ENCODE measurements around the gene TLCD1.

Gene TLCD1

GRCh38 chr17:28744972-28745785 is 19.1 kb upstream of the TLCD1 start:
- Histone ChIP-seq H3K9me3 (ENCODE audit: control insufficient read depth, low read length) (no peaks in the 10 kb centered on the region), H3K36me3 (ENCODE audit: control insufficient read depth, insufficient read depth, low read length, severe bottlenecking) (peaks cover 23% of the 10 kb centered on the region), H3K4me3 (ENCODE audit: low read length) (peak overlapping the region; percentile 84), H3K27me3 (replicated peaks; ENCODE audit: control insufficient read depth, insufficient read depth, low read length) (no peaks in the 10 kb centered on the region), H3K9ac (ENCODE audit: low read length) (peak overlapping the region; percentile 87), H3K4me1 (ENCODE audit: control insufficient read depth, insufficient read depth, low read length) (peaks cover 30% of the 10 kb centered on the region)
- DNase-seq (ENCODE audit: low read depth): peak; percentile 74

- peaks cover 30% of the 10 kb centered on the region for H3K4me1 ChIP-seq (ENCODE audit: control insufficient read depth, insufficient read depth, low read length)
- peaks cover 22% of the 10 kb centered on the region for H3K36me3 ChIP-seq (ENCODE audit: control insufficient read depth, insufficient read depth, low read length, severe bottlenecking)
- peak; percentile 64 for DNase-seq (ENCODE audit: low read depth)
- peak overlapping the region; percentile 87 for H3K9ac ChIP-seq (ENCODE audit: low read length)
- H3K9me3 ChIP-seq (ENCODE audit: control insufficient read depth, low read length): no peaks in the 10 kb centered on the region
- no peaks in the 10 kb centered on the region for H3K27me3 ChIP-seq (replicated peaks; ENCODE audit: control insufficient read depth, insufficient read depth, low read length)
- peak overlapping the region; percentile 84 for H3K4me3 ChIP-seq (ENCODE audit: low read length)
These were observed 18.3 kb upstream of the TLCD1 start for GRCh38 chr17:28744104-28744971.

DNA sequence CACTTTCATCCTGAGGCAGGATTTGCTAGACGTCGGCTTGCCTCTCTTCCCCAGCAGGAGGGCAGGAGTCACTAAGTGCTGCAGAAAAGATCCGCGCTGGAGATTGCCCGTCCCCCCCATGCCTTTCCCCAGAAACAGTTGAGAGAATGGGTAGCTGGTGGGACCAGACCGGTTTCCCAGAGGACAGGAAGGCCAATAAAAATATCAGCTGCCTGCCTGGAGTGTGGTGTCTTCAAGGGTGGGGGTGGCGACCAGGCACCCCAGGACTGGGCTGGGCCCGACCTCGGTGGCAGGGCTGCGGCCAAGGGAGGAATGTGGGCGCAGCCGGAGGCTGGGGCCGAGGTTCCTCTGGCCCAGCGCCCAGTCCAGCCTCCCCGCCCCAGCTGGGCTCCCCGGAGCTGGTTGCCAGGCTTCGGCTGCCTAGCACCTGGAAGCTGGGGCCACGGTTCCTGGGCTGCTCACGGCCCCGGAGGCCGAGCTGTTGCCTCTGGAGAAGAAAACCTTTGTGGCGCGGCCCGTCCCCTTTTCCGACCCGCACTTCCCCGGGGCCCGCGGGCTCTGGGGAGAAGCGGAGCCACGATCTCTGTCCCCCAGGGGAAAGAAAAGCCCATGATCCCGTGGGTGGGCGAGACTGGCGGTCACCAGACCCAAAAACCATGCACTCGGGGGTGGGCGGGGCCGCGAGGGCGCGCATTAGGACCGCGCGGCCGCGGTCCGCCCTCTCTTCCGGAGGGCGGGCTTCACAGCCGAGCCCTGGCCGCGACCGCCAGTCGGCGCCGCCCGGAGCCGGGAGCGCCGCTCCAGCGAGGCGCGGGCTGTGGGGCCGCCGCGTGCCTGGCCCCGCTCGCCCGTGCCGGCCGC is 17.4 kb upstream of the TLCD1 start, which contains the start of gene TRAF4:
TRAF4 (plus strand) TSS at position 769 of the 861 bp plus-strand sequence. CDS start 102 bp downstream, outside the sequence.
- DNase-seq (ENCODE audit: low read depth): peak; percentile 94
- H3K27me3 ChIP-seq (replicated peaks; ENCODE audit: control insufficient read depth, insufficient read depth, low read length): no peaks in the 10 kb centered on the region
- H3K36me3 ChIP-seq (ENCODE audit: control insufficient read depth, insufficient read depth, low read length, severe bottlenecking): peaks cover 19% of the 10 kb centered on the region
- H3K4me3 ChIP-seq (ENCODE audit: low read length): peak within 1 kb of the TSS; percentile 84
- H3K9ac ChIP-seq (ENCODE audit: low read length): peak within 1 kb of the TSS; percentile 87
- no peaks in the 10 kb centered on the region for H3K9me3 ChIP-seq (ENCODE audit: control insufficient read depth, low read length)
- peaks cover 30% of the 10 kb centered on the region for H3K4me1 ChIP-seq (ENCODE audit: control insufficient read depth, insufficient read depth, low read length)

- Histone ChIP-seq H3K9me3 (ENCODE audit: control insufficient read depth, low read length) (no peaks in the 10 kb centered on the region), H3K9ac (ENCODE audit: low read length) (peak overlapping the region; percentile 20), H3K27me3 (replicated peaks; ENCODE audit: control insufficient read depth, insufficient read depth, low read length) (no peaks in the 10 kb centered on the region), H3K36me3 (ENCODE audit: control insufficient read depth, insufficient read depth, low read length, severe bottlenecking) (peaks cover 4% of the 10 kb centered on the region), H3K4me1 (ENCODE audit: control insufficient read depth, insufficient read depth, low read length) (peaks cover 23% of the 10 kb centered on the region), H3K4me3 (ENCODE audit: low read length) (no peak overlapping the region)
- DNase-seq (ENCODE audit: low read depth): no peak
These were observed 15.6 kb upstream of the TLCD1 start for GRCh38 chr17:28741358-28742349.

DNA sequence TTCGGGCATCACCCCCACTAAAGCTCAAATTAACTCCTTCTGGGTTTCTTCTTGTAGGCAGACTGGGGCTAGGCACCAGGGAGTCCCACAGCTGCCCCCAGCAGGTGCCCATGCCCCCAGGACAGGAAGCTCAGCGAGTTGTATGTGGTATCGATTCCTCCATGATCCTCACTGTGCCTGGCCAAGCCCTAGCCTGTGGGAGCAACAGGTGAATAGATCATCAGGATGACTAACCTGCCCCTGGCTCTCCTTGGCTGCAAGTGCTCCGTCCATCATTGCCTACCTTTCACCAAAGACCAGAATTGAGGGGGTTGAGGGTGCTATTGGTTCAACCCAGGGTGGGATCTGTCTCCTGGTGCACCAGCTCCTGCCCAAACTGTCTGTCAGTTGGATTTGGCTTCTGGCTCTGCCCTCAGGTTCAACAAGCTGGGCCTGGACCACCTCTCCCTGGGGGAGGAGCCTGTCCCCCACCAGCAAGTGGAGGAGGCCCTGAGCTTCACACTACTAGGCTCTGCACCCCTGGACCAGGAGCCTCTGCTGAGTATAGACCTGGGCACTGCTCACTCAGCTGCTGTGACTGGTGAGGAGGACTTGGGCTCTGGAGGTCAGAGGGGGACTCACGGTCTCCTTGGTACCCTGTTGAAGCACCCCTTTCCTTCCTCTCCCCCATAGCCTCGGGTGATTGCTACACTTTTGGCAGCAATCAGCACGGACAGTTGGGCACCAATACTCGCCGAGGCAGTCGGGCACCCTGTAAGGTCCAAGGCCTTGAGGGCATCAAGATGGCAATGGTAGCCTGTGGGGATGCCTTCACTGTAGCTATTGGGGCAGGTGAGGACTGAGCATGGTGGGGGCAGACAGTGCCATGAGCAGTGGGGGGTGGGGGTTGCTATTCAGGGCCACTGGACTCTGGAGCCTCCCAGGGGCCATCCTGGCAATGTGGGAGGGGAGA is 14.6 kb upstream of the TLCD1 start:
- no peak for DNase-seq (ENCODE audit: low read depth)
- peaks cover 14% of the 10 kb centered on the region for H3K4me1 ChIP-seq (ENCODE audit: control insufficient read depth, insufficient read depth, low read length)
- H3K36me3 ChIP-seq (ENCODE audit: control insufficient read depth, insufficient read depth, low read length, severe bottlenecking): peaks cover 4% of the 10 kb centered on the region
- H3K9ac ChIP-seq (ENCODE audit: low read length): no peak overlapping the region
- no peaks in the 10 kb centered on the region for H3K27me3 ChIP-seq (replicated peaks; ENCODE audit: control insufficient read depth, insufficient read depth, low read length)
- H3K9me3 ChIP-seq (ENCODE audit: control insufficient read depth, low read length): no peaks in the 10 kb centered on the region
- no peak overlapping the region for H3K4me3 ChIP-seq (ENCODE audit: low read length)

- Histone ChIP-seq H3K9me3 (ENCODE audit: control insufficient read depth, low read length) (no peaks in the 10 kb centered on the region), H3K4me3 (ENCODE audit: low read length) (no peak overlapping the region), H3K4me1 (ENCODE audit: control insufficient read depth, insufficient read depth, low read length) (peaks cover 10% of the 10 kb centered on the region), H3K9ac (ENCODE audit: low read length) (no peak overlapping the region), H3K27me3 (replicated peaks; ENCODE audit: control insufficient read depth, insufficient read depth, low read length) (no peaks in the 10 kb centered on the region), H3K36me3 (ENCODE audit: control insufficient read depth, insufficient read depth, low read length, severe bottlenecking) (peaks cover 9% of the 10 kb centered on the region)
- no peak for DNase-seq (ENCODE audit: low read depth)
These were observed 12.8 kb upstream of the TLCD1 start for GRCh38 chr17:28738680-28739384.

- no peak overlapping the region for H3K4me3 ChIP-seq (ENCODE audit: low read length)
- no peaks in the 10 kb centered on the region for H3K9me3 ChIP-seq (ENCODE audit: control insufficient read depth, low read length)
- no peak overlapping the region for H3K9ac ChIP-seq (ENCODE audit: low read length)
- no peak for DNase-seq (ENCODE audit: low read depth)
- peaks cover 7% of the 10 kb centered on the region for H3K4me1 ChIP-seq (ENCODE audit: control insufficient read depth, insufficient read depth, low read length)
- peaks cover 9% of the 10 kb centered on the region for H3K36me3 ChIP-seq (ENCODE audit: control insufficient read depth, insufficient read depth, low read length, severe bottlenecking)
- H3K27me3 ChIP-seq (replicated peaks; ENCODE audit: control insufficient read depth, insufficient read depth, low read length): no peaks in the 10 kb centered on the region
These were observed 12.0 kb upstream of the TLCD1 start for GRCh38 chr17:28737770-28738679.

GRCh38 chr17:28737316-28737715 is 11.3 kb upstream of the TLCD1 start:
- H3K9me3 ChIP-seq (ENCODE audit: control insufficient read depth, low read length): no peaks in the 10 kb centered on the region
- peaks cover 9% of the 10 kb centered on the region for H3K36me3 ChIP-seq (ENCODE audit: control insufficient read depth, insufficient read depth, low read length, severe bottlenecking)
- H3K4me1 ChIP-seq (ENCODE audit: control insufficient read depth, insufficient read depth, low read length): no peaks in the 10 kb centered on the region
- no peak for DNase-seq (ENCODE audit: low read depth)
- H3K9ac ChIP-seq (ENCODE audit: low read length): no peak overlapping the region
- no peak overlapping the region for H3K4me3 ChIP-seq (ENCODE audit: low read length)
- H3K27me3 ChIP-seq (replicated peaks; ENCODE audit: control insufficient read depth, insufficient read depth, low read length): no peaks in the 10 kb centered on the region

All from adipocyte (in vitro differentiated cells).